Uterus (tissue), 4 donors: ENCODE measurements around the gene GRM1. TPM values are rescaled to one million over a fixed set of nuclear protein-coding genes. Genes with fewer than 3 reads are reported as not detected.

Experiments
- DNase-seq, 2 donors: peaks; one replicate each; pipeline ENCODE4 v3.0.0-alpha.2; 2019 to 2020
- H3K27ac ChIP-seq, 2 donors: fragments of 200-600 bp; sonication (generic); 1 replicate in 1 of 2; 2 replicates in 1 of 2; pipeline ENCODE4 v1.5.1; 2016 to 2018
- H3K27me3 ChIP-seq, 2 donors: fragments of 200-600 bp; sonication (generic); one replicate each; pipeline ENCODE4 v1.5.1; 2018 to 2019; ENCODE audit warnings: control low read depth in 1 of 2
- H3K36me3 ChIP-seq, 2 donors: fragments of 200-600 bp; sonication (generic); one replicate each; pipeline ENCODE4 v1.5.1; 2019; ENCODE audit warnings: control low read depth in 1 of 2
- H3K4me1 ChIP-seq, 2 donors: fragments of 200-600 bp; sonication (generic); one replicate each; pipeline ENCODE4 v1.5.1; 2018 to 2019; ENCODE audit warnings: control low read depth in 1 of 2
- H3K4me3 ChIP-seq, 2 donors: fragments of 200-600 bp; sonication (generic); 1 replicate in 1 of 2; 2 replicates in 1 of 2; pipeline ENCODE4 v1.5.1; 2018 to 2019; ENCODE audit warnings: mild to moderate bottlenecking in 1 of 2
- H3K9me3 ChIP-seq, 2 donors: fragments of 200-600 bp; sonication (generic); one replicate each; pipeline ENCODE4 v1.5.1; 2019; ENCODE audit warnings: control low read depth in 1 of 2
- POLR2A ChIP-seq, 2 donors: fragments of 450-650 bp; IDR thresholded peaks; one replicate each; pipeline ENCODE4 v1.6.1; 2016; ENCODE audit warnings: antibody characterized with exemption in 2 of 2, mild to moderate bottlenecking in 1 of 2, moderate library complexity in 1 of 2
- intact Hi-C: fragments of 100-400 bp; cut with DNase I; formaldehyde crosslinking; loops from one replicate; pipeline ENCODE4 v1.15.1; 2023; ENCODE audit warnings: low total_unique reads
- total RNA-seq, 4 donors: library from RNA; depleted of rRNA in 3 of 4; stranded (reverse); fragments of >200 nt in 3 of 4; gene quantifications; one replicate each; pipeline versions ENCODE4 v1.1.0 to v1.2.4, GENCODE V29; 2014 to 2023
- TF ChIP-seq, protein P1 (sequence below), 4 experiments: fragments of 200-600 bp in 2 of 4; fragments of 450-650 bp in 2 of 4; sonication (generic) in 2 of 4; IDR thresholded peaks; one replicate each; pipeline ENCODE4 v1.5.1; 2016 to 2019; ENCODE audit warnings: antibody characterized with exemption in 4 of 4, mild to moderate bottlenecking in 2 of 4, moderate library complexity in 1 of 4
- donor health status: DM: yes; HTN: yes; CAD: no.

The GRM1 gene
- total RNA-seq, 4 donors from 2014 or later, result 0.07 to 0.12 TPM; not detected in 2

DNA sequence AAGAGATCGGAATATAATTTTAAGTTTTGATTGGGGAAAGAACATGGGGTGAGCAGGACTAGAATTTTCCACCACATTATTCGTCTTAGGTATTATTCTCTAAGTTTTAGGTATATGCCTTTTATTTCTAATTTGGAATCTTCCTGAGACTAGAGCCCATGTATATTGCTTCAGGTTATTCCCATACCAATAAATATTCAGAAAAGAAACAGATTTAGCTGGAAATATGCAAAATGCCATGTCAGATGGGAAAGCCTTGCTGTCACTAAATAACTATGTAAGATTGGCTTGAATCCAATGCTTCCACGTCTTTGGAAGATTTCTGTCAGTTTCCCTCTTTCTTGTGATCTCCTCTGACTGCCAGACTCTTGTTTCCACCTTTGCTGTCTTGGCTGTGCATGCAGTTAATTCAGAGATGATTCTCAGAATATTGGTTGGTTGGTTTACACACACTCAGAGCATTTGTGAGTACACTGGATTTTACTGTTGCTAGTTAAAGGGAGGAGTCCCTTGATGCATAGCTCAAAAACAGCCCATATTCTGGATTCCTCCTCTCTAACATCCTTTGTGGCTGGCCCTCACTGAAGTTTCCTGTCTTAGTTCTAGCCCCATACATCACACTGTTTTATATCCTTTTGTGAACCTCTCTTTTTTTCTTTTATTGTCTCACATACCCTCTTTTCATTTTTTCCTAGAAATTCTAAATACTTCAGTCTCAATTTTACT, 64.3 kb downstream of the GRM1 start:
- TF ChIP-seq, protein P1, sequence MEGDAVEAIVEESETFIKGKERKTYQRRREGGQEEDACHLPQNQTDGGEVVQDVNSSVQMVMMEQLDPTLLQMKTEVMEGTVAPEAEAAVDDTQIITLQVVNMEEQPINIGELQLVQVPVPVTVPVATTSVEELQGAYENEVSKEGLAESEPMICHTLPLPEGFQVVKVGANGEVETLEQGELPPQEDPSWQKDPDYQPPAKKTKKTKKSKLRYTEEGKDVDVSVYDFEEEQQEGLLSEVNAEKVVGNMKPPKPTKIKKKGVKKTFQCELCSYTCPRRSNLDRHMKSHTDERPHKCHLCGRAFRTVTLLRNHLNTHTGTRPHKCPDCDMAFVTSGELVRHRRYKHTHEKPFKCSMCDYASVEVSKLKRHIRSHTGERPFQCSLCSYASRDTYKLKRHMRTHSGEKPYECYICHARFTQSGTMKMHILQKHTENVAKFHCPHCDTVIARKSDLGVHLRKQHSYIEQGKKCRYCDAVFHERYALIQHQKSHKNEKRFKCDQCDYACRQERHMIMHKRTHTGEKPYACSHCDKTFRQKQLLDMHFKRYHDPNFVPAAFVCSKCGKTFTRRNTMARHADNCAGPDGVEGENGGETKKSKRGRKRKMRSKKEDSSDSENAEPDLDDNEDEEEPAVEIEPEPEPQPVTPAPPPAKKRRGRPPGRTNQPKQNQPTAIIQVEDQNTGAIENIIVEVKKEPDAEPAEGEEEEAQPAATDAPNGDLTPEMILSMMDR (IDR thresholded peaks at IDR 0.05), result no peak
- TF ChIP-seq POLR2A (IDR thresholded peaks at IDR 0.05), result no peak
- H3K27me3 ChIP-seq, result no peaks in the 10 kb centered on the region
- no peak for DNase-seq
- H3K9me3 ChIP-seq, result no peaks in the 10 kb centered on the region
- intact Hi-C loops, result no loop called here
- H3K4me1 ChIP-seq, result no peaks in the 10 kb centered on the region
- no peaks in the 10 kb centered on the region for H3K36me3 ChIP-seq
- no peak overlapping the region for H3K27ac ChIP-seq
- no peak overlapping the region for H3K4me3 ChIP-seq

DNA sequence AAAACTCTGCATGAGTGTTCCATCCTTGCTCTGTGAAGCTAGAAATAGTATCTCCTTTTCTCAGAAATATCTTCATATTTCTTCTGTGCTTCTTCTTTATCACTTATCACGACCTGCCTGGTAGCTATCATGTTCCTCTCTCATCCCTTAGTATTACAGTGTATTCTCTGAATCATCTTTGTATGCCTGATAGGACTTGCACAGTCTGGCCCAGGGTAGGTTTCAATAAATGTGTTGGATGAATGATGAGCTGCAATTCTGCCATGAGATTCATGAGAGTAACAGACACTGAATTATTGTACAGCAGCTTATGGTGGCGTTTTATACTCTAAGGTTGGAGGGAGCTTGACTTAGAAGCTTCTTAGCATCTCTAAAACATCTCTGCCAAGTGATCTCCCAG, 66.6 kb downstream of the GRM1 start:
- Histone ChIP-seq H3K27ac (no peak overlapping the region), H3K36me3 (no peaks in the 10 kb centered on the region), H3K27me3 (no peaks in the 10 kb centered on the region), H3K4me1 (no peaks in the 10 kb centered on the region), H3K4me3 (no peak overlapping the region), H3K9me3 (no peaks in the 10 kb centered on the region)
- TF ChIP-seq POLR2A (IDR thresholded peaks at IDR 0.05), result no peak
- TF ChIP-seq, protein P1 (IDR thresholded peaks at IDR 0.05), result no peak
- intact Hi-C loops, result no loop called here
- DNase-seq, result no peak

DNA sequence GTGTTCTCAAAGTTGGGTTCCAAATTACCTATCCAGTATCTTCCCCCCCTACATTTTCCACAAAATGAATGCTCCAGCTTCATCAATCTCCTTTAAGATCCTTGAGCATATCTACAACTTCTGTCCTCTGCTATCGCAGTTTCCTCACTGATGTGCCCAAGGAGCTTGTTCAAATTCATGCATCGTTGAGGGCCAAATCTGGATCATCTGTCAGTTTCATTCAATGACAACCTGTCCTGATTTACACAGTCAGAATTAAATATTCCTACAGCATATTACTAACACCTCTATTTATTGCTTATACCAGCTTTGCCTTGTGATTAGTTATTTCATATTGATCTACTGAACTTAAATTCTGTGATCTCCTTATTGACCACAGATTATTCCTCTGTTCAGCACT, 68.7 kb downstream of the GRM1 start:
- TF ChIP-seq, protein P1 (IDR thresholded peaks at IDR 0.05), result no peak
- TF ChIP-seq POLR2A (IDR thresholded peaks at IDR 0.05), result no peak
- H3K27me3 ChIP-seq, result no peaks in the 10 kb centered on the region
- no peak for DNase-seq
- H3K9me3 ChIP-seq, result no peaks in the 10 kb centered on the region
- H3K27ac ChIP-seq, result no peak overlapping the region
- H3K4me3 ChIP-seq, result no peak overlapping the region
- H3K4me1 ChIP-seq, result no peaks in the 10 kb centered on the region
- intact Hi-C loops, result no loop called here
- no peaks in the 10 kb centered on the region for H3K36me3 ChIP-seq

DNA sequence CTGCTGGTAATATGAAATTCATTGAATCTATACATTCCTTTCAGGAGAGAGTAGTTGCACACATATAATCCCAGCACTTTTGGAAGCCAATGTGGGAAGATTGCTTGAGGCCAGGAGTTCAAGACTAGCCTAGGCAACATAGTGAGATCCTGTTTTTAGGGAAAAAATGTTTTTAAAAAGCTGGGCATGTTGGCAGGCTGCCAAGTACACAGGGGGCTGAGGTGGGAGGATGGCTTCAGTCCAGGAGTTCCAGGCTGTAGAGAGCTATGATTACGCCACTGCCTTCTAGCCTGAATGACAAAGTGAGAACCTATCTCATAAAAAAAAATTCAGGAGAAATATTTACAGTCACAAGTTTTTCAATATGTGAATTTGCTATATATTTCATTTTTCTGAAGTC, 71.9 kb downstream of the GRM1 start:
- Histone ChIP-seq H3K4me3 (no peak overlapping the region), H3K36me3 (no peaks in the 10 kb centered on the region), H3K27me3 (no peaks in the 10 kb centered on the region), H3K27ac (no peak overlapping the region), H3K4me1 (no peaks in the 10 kb centered on the region), H3K9me3 (no peaks in the 10 kb centered on the region)
- intact Hi-C loops, result no loop called here
- TF ChIP-seq POLR2A (IDR thresholded peaks at IDR 0.05), result no peak
- TF ChIP-seq, protein P1 (IDR thresholded peaks at IDR 0.05), result no peak
- DNase-seq, result no peak

DNA sequence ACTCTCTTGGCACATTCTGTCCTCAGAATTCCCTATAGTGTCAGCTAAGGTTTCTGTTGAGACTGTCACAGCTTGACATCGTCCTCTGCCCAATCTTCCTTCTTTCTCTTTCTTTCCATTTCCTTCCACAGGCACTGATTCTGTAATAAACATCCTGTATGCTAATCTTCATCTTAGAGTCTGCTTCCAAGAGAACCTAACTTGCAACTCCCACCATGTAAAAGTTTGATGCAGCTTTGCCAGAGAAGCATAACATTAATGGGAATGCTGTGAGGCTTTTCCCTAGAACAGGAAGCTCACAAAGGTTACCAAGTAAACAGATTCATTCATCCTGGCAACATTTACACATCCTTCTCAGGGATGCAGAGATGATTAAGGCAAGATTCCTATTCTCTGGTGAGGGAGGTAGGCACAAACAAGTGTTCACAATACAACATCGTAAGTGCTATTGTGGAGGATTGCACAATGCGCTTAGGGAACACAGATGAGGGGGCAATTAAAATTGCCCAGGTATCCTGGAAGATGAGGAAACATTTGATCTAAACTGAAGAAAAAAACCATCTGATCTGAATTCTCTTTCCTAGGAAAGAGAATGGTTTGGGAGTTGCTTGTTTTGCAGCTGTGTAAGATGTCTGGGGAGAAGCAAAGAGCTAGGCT, 74.7 kb downstream of the GRM1 start:
- Histone ChIP-seq H3K4me3 (no peak overlapping the region), H3K27me3 (no peaks in the 10 kb centered on the region), H3K27ac (no peak overlapping the region), H3K4me1 (no peaks in the 10 kb centered on the region), H3K9me3 (no peaks in the 10 kb centered on the region), H3K36me3 (no peaks in the 10 kb centered on the region)
- TF ChIP-seq, protein P1 (IDR thresholded peaks at IDR 0.05), result no peak
- TF ChIP-seq POLR2A (IDR thresholded peaks at IDR 0.05), result no peak
- no peak for DNase-seq
- intact Hi-C loops, result no loop called here
